Putamen (tissue), 1 donor: ENCODE results near the gene NBEAL1.
A peak's percentile ranks its signal among the peaks of the same experiment; 100 is the strongest.
"Not testable (repeated sequence)": the region's sequence is repeated elsewhere in the genome, so short reads cannot be mapped to it uniquely, and the experiment has no call there.

ENCODE experiments used
- DNase-seq: peaks from one replicate; pipeline ENCODE4 v3.0.0-alpha.2; 2016; ENCODE audit warnings: low spot score

NBEAL1 gene

DNA sequence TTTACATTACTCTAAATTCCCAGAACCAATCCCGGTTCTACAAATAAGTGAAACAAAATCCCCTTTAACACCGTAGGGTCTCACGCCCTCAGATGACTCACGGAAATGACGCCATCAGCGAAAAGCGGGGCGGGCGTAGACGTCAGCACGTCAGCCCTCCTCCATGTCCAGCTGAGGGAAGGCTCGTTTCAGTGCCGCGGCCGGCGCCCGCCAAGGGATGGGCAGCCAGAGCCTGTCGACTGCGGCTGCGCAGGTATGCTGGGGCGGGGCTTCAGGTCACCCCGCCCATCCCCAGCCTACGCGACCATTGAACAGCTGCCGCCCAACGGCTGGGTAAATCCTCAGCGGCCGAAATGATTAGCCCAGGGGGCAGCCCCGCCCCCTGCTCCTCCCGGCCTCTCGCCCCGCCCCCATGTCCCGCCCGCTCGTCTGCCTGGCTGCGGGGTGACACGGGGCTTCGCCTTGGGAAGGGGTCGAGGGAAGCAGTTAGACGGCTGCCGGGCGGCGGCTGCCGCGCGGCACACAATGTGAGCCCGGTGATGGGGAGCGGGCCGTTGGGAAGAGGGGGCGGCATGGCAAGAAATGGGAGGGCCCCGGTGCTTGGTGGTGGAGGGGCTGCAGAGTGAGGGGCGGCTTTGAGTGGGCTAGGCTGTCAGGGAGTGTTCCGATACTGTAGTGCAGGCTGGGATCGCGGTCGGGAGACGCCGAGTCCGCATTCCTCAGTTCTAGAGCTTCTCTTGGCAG is at the start of gene NBEAL1:
NBEAL1 (plus strand) TSS at position 420 of the 744 bp plus-strand sequence. CDS start 1,510 bp downstream, outside the sequence.
- peak; percentile 98 for DNase-seq

DNA sequence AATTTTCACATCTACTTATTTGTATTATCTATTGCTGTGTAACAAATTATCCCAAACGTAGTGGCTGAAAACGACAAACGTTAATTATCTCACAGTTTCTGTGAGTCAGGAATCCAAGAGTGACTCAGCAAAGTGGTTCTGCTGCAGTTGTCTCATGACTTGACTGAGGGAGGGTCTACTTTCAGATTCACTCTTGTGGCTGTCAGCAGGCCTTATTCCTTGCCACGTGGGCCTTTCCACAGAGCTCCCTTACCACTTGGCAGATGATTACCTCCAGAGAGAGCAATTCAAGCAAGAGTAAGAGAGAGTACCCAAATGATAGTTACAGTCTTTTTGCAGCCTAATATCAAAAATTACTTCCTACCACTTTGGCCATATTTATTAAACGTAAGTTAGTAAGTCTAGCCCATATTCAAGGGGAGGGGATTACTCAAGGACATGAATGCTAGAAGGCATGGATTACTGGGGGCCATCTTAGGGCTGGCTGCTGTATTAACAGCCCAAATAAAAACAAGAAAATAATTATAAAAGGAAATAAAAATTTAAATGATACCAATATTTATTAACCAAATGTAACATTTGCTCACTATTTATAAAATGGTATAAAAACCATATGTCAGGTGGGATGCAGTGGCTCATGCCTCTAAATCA is 48.7 kb upstream of the NBEAL1 start:
- DNase-seq = peak; percentile 2

DNA sequence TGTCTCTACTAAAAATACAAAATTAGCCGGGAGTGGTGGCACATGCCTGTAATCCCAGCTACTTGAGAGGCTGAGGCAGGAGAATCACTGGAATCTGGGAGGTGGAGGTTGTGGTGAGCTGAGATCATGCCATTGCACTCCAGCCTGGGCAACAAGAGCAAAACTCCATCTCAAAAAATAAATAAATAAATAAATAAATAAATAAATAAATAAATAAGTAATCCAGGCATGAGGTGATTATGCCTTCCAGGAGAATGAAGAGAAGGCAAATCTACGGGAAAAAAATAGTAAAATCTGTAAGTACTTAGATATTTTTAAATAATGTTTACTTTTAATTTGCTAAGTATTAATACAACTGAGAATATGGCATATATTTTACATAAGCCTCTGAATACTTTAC is 45.3 kb upstream of the NBEAL1 start:
- not testable (repeated sequence) for DNase-seq

DNA sequence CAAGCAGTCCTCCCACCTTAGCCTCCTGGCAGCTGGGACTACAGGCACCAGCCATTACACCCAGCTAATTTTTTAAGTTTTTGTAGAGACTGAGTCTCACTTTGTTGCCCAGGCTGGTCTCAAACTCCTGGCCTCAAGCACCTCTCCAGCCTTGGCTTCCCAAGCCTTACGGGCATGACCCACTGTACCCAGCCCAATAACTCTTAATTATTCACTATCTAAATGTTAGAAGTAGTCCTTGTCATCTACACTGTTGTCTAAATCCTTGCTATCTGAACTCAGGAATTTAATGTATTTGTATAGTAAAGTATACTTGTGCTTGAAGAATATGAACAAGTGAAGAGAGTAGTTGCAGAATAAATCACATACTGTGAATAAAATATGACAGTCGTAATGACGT is 37.9 kb upstream of the NBEAL1 start:
- DNase-seq = no peak

DNA sequence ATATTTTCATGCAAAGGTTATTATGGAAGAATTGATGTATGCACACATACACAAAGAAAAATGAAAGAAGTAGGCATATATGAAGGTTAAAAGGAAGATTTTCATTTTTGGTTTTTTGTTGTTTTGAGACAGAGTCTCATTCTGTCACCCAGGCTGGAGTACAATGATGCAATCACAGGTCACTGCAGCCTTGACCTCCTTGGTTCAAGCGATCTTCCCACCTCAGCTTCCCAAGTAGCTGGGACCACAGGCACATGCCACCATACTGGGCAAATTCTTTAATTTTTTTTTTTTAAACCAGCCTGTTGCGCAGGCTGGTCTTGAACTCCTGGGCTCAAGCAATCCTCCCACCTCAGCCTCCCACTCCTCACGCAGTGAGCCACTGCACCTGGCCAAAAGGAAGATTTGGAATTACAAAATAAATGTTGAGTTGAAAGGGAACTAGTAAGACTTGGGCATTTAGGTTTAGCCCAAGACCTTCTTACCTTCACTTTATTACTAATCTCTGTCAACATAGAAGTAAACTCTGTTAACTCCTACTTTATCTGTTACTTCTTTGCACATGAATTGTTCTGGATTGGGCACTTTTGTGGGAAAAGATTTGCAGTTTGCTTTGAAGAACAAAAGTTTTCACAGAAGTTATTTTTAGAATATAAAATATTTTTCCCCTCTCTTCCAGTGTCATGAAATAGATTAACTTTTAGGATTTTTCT is 31.7 kb upstream of the NBEAL1 start:
- no peak for DNase-seq

DNA sequence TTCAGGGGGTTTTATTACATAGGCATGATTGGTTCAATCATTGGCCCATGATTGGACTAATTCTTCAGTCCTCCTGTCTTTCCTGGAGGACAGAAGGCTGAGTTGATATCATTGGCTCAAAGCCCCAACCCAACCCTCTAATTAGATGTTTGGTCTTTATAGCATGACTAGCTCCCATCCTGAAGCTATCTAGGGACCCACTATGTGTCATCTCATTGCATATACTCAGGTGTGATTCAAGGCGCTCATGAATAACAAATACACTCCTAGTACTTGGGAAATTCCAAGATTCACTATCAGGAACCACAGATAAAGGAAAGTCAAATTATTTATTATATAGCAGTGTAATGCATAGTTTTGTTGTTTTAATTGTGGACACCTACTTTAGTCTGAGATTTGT is 24.9 kb upstream of the NBEAL1 start:
- DNase-seq = no peak

DNA sequence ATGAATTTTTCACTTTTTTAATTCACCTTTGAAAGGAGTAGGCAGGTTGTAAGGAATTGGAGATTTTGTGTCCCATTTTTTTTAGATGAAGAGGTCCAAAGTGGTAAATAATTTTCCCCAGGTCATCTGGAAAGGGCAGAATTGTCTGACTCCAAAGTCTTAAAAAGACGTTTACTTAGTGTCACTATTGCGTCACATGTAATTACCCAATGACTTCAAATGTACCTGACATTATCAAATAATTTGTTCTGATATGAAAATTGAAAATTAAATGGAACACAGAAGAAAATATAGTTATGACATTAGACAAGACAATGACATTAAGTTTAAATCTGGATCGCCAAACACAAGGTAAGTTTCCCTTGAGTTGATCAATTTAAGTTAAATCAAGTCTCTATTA is 24.2 kb upstream of the NBEAL1 start:
- DNase-seq = no peak

DNA sequence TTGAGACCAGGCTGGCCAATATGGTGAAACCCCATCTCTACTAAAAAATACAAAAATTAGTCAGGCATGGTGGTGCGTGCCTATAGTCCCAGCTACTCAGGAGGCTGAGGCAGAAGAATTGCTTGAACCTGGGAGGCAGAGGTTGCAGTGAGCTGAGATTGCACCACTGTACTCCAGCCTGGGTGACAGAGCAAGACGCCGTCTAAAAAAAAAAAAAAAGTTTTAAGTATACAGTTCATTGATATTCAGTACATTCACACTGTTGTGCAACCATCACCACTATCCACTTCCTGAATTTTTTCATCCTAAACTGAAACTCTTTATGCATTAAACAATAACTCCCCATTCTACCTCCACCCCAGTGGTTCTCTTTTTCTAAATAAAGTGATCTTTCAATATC is 17.6 kb upstream of the NBEAL1 start:
- not testable (repeated sequence) for DNase-seq

DNA sequence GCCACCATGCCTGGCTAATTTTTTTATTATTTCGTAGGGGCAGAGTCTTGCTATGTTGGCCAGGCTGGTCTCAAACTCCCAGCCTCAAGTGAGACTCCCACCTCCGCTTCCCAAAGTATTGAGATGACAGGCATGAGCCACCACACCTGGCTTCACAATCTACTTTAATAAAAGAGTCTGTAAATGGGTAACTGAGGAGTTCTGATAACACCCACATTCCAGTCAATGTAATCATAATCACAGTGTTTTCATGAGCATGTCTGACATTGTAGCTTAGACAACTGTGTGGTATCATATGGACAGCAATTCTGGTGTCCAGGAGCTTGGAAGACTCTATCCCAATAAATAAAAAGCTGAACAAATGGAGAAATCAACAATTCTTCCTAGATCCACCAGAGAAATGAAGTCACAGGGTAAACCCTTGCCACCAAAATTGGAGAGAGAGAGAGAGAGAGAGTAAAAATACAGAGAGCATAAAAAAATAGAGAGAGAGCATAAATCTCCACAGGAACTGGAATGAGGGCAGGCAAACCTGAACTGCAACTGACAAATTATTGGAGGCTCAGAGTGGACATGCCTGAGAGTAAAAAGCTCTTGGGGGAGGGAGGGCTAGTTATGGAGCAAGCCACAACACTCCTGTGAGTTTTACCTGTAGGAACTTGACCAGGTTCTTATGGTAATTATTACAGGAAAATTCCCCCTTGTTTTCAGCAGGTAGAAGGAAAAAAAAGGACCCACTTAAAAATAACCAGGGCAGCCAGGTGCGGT is 12.4 kb upstream of the NBEAL1 start:
- no peak for DNase-seq

DNA sequence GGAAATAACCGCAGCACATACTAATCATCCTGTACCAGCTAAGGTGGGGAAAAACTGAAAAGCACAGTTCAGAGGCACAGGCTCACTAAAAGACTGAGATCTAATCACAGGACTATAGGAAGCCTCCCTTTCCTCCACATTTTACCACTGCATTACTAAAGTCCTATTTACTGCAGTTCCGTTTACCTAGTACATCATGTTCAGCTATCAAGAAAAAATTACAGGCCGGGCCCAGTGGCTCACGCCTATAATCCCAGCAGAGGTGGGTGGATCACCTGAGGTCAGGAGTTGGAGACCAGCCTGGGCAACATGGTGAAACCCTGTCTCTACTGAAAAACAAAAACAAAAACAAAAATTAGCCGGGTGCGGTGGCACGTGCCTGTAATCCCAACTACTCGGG is 11.0 kb upstream of the NBEAL1 start:
- DNase-seq = no peak

DNA sequence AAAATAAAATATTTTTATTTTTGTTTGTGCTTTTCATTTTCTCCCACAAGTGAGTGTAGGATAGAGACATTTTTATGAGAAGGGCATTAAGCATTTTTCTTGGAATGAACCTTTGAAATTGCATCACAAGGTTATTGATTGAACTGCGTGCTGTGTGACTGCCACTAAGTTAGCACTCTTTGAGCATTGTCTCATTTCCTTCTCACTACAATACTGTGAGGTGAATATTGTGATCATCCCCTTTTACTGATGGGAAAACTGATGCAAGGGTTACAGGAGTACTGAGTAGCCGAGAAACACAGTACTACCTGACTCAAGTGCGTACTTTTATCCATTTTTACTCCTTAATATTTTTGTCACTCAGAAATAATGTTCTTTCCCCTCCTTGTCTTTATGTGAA is 2.0 kb downstream of the NBEAL1 start:
- DNase-seq = no peak

DNA sequence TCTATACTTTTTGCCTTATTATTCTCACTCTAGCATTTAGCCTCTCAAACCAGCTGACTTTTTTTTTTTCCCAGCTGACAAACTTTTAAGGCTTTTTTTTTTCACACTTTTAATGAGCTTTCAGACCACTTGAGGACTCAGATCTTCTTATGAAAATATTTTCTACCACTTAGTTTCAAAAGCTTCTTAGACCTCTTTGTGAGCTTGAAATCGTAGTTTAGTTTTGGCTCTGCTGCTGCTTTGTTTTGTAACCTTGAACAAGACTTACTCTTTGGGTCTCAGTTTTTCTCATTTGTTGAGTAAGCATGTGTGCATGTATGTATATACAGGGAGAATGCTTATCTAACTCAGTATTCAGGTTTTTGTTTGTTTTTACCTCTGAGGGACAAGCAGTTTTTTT is 3.5 kb downstream of the NBEAL1 start:
- no peak for DNase-seq

DNA sequence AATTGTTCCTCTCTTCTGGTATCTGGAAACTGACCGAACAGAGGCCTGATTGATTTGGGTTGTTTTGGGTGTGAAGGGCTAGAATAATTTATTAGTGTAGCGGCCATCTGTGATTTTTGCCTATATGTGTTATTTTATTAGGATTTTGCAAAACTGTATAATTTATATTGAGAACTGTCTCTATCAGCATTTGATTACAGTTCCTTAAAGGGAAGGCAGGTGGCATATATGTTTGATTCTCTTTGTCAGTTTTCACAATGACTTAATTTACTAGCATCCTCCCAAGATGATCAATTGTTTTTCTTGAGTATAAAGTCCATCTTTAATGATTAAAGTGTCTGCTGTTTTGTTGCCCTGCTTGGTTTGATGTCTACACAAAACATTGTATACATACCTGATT is 4.5 kb downstream of the NBEAL1 start:
- DNase-seq = no peak

DNA sequence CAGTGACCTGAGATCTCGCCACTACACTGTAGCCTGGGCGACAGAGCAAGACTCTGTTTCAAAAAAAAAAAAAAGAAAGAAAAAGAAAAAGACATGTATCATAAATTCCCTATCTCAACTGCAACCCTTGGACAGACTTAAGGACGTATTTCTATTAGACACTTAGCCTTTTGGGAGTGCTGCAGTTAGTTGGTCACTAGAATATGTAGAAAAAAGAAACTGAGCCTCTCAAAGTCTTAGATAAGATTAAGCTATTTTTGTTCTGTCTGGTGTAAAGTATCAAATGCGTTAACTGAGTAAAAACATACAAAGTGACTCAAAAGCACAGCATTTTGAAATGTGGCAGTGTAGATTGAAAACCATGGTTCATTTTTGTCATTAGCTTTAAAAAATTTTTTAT is 7.3 kb downstream of the NBEAL1 start:
- DNase-seq = no peak

DNA sequence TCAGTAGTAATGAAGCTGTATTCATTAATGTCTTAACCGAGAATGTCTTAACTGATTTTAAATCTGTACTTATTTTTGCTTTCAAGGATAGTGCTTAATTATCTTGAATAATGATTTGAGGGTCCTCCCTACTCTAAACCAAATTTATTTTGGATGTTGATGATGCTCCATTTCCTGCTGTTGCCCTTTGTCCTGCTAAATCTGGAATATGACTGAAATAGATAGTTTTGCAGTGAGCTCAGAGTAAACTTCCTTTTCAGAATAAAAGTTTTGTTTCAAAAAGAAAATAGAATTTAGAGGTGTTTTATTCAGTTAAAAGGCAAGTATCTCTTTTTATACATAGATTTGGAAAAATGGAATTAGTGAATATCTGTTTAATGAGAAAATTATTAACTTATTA is 8.1 kb downstream of the NBEAL1 start:
- no peak for DNase-seq

DNA sequence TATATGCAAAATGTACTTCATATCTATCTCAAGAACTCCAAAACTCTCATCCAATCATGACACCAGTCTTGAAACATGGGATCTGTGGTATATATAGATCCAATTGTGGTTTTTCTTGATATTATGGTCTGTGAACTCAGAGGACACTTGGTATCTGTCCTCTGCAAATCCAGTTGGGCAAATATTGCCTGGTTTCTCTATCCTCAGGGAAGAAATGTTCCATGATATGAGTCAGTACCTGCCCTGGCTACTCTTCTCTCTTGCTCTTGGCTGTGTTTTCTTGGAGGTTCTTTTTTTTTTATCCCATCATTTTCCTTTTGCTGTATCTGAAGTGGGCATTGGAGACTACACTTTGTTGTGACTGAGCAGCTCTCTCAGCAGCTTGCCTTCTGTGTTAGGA is 10.9 kb downstream of the NBEAL1 start:
- DNase-seq = no peak

DNA sequence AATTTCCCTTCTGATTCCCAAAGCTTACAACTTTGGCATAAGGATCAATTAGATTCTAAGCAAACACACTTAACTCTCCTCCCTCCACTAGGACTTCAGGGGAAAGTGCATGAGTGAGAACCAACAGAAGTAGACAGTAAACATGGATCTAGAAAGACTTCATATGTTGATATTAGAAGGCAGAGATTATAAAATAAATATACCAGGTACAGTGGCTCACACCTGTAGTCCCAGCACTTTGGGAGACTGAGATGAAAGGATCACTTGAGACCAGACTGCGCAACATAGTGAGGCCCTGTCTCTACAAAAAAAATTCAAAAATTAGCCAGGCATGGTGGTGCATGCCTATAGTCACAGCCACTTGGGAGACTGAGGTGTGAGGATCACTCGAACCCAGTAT is 15.9 kb downstream of the NBEAL1 start:
- DNase-seq = no peak

DNA sequence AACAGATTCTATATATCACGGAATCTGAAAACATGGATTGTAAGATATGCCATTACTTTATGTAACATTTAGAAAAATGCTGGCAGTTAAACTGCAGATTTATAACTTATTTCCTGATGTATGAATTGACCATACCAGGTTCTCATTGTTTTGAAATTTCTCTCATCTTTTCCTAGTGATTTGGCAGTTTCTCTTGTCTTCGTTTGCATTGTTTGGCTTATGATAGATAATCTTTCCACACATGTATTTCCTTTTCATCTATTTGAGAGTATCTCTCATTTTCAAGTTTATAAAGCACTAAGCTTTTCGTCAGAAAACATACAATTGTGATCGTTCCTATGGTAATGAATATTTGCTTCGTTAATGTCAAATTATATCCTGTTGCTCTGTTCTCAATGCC is 16.3 kb downstream of the NBEAL1 start:
- DNase-seq = no peak

DNA sequence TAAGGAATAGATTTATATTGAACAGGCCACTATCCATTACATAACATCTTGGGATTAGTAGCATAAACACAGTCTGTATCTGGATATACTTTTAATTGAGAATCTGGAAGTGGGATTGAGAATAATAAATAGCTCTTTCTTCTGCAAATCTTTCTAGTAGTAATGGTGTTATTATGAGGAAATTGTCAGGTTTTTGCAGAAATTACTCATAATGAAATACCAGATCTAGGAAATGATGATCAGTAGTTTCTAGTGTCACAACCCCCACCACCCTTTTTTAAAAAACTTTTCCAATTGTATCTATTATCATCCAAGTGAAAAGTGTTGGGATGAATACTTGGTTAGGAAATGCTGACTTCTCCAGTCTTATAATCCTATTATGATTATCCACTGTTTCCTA is 18.7 kb downstream of the NBEAL1 start:
- DNase-seq = no peak

DNA sequence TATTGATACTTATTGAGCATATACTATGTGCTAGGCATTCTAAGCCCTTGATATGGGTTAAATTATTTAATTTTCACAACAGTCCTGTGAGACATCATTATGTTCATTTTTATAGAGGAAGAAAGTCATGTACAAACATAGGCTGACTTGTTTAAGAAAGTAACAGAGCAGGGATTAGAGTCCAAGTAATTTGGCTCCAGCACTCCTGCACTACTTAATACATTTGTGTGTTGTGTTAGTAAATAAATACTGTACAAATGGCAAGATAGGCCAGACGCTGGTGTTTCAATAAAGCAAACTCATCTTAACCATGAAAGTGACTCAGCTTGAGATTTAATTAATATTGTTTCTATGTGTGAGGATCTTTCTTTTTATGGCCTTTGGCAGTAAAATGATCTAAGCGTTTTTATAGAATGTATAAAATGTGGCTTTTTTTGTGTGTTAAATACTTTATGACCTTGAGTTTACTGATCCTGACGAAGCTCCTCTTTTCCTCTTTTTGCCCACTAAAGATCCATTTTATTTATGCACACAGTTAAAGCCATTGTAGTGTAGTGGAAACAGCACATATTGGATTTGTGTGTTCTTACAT is 21.3 kb downstream of the NBEAL1 start:
- DNase-seq = no peak

DNA sequence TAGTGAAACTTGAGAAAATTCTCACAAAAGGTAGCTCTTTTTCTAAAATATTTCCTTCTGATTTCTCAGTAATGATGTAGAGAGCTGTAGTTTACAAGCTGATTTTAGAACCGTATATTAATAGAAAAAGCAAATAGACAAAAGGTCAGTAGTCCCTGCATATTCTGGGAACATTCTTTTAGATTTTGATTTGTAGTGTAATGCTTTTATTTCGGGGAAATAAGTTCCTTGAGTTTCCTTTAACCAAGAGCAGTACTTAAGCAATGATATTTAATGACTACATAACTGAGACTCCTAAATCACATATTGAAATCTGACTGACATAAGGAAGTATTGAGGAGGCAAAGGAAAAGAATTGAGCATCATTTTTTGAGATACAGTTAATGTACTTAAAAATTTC is 22.4 kb downstream of the NBEAL1 start:
- DNase-seq = no peak

DNA sequence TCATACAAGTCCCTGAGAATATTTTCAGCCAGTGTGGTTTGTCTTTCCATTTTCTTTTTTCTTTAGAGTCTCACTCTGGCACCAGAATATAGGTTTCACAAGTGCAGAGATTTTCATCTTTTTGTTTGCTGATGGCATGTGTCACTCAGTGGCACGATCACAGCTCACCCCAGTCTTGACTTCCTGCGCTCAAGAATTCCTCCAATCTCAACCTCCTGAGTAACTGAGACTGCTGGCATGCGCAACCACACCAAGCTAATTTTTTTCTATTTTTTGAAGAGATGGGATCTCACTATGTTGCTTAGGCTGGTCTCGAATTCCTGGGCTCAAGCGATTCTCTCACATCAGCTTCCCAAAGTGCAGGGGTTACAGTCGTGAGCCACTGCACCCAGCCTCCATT is 23.9 kb downstream of the NBEAL1 start:
- DNase-seq = no peak
